ENCODE data around the gene FGD6.

FGD6 gene

DNA sequence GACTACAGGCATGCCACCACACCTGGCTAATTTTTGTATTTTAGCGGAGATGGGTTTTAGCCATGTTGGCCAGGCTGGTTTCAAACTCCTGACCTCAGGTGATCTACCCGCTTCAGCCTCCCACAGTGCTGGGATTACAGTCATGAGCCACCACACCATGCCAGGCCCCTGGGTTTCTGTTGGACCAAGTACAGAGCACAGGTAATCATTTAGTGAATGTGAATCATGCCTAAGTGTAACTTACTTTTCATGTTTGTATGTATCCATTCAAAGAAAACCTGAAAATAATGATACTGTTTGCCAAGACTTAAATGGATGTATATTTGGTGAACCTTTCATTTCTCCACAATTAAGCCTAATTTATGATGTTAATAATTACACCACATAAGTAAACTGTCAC, 65.9 kb downstream of the FGD6 start:
- Histone ChIP-seq H3K79me2 (no peaks in the 10 kb centered on the region), H2AFZ (no peak overlapping the region), H3K4me3 (ENCODE audit: low read depth, low read length) (no peak overlapping the region), H3K27me3 (ENCODE audit: control insufficient read depth, insufficient read depth, low read length) (no peaks in the 10 kb centered on the region), H3K9ac (no peak overlapping the region), H3K9me3 (ENCODE audit: control insufficient read depth, low read length) (no peaks in the 10 kb centered on the region), H3K4me2 (ENCODE audit: low read length) (no peak overlapping the region), H3K27ac (no peak overlapping the region), H3K4me1 (no peaks in the 10 kb centered on the region), H3K36me3 (ENCODE audit: control insufficient read depth, insufficient read depth, low read length) (no peaks in the 10 kb centered on the region)
- TF ChIP-seq, protein P1, sequence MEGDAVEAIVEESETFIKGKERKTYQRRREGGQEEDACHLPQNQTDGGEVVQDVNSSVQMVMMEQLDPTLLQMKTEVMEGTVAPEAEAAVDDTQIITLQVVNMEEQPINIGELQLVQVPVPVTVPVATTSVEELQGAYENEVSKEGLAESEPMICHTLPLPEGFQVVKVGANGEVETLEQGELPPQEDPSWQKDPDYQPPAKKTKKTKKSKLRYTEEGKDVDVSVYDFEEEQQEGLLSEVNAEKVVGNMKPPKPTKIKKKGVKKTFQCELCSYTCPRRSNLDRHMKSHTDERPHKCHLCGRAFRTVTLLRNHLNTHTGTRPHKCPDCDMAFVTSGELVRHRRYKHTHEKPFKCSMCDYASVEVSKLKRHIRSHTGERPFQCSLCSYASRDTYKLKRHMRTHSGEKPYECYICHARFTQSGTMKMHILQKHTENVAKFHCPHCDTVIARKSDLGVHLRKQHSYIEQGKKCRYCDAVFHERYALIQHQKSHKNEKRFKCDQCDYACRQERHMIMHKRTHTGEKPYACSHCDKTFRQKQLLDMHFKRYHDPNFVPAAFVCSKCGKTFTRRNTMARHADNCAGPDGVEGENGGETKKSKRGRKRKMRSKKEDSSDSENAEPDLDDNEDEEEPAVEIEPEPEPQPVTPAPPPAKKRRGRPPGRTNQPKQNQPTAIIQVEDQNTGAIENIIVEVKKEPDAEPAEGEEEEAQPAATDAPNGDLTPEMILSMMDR (IDR thresholded peaks at IDR 0.05) = no peak

DNA sequence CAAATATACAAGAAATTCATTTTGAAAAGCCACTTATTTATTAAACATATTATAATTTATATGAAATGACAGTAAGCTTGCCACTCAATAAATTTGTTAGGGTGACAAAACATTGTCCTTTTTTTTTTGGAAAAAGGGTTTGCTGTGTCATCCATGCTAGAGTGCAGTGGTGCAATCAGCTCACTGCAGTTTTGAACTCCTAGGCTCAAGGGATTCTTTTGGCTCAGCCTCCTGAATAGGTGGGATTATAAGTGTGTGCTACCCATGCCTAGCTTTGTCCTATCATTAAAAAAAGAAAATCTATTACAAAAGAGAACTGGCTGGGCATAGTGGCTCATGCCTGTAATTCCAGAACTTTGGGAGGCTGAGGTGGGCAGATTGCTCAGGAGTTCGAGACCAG, 66.8 kb downstream of the FGD6 start:
- no peak overlapping the region for H3K9ac ChIP-seq
- H3K9me3 ChIP-seq (ENCODE audit: control insufficient read depth, low read length) = no peaks in the 10 kb centered on the region
- H3K27ac ChIP-seq = no peak overlapping the region
- H3K4me2 ChIP-seq (ENCODE audit: low read length) = no peak overlapping the region
- no peaks in the 10 kb centered on the region for H3K79me2 ChIP-seq
- no peak overlapping the region for H3K4me3 ChIP-seq (ENCODE audit: low read depth, low read length)
- TF ChIP-seq, protein P1 (IDR thresholded peaks at IDR 0.05) = no peak
- no peak overlapping the region for H2AFZ ChIP-seq
- no peaks in the 10 kb centered on the region for H3K27me3 ChIP-seq (ENCODE audit: control insufficient read depth, insufficient read depth, low read length)
- H3K4me1 ChIP-seq = no peaks in the 10 kb centered on the region
- no peaks in the 10 kb centered on the region for H3K36me3 ChIP-seq (ENCODE audit: control insufficient read depth, insufficient read depth, low read length)

DNA sequence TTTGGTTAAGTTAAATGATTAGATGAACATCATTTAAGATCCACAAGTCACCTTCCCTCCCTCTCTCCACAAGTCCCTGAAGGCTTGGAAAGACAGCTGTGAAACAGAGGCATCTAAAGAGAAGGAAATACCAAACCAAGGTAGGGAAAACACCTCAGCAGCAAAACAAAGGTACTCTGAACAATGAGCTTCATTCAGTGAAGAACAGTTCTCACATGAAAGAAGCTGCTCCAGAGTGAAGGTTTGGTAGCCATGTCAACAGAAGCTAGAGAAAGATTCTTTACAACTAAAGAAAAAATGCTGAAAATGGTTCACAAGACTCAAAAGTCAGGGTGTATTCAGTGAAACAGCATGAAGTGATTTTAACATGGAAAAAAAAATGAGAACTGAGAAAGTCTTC, 69.4 kb downstream of the FGD6 start:
- no peaks in the 10 kb centered on the region for H3K79me2 ChIP-seq
- H3K4me3 ChIP-seq (ENCODE audit: low read depth, low read length) = no peak overlapping the region
- H3K4me2 ChIP-seq (ENCODE audit: low read length) = no peak overlapping the region
- no peaks in the 10 kb centered on the region for H3K27me3 ChIP-seq (ENCODE audit: control insufficient read depth, insufficient read depth, low read length)
- TF ChIP-seq, protein P1 (IDR thresholded peaks at IDR 0.05) = no peak
- H3K9me3 ChIP-seq (ENCODE audit: control insufficient read depth, low read length) = no peaks in the 10 kb centered on the region
- H2AFZ ChIP-seq = no peak overlapping the region
- H3K27ac ChIP-seq = no peak overlapping the region
- H3K36me3 ChIP-seq (ENCODE audit: control insufficient read depth, insufficient read depth, low read length) = no peaks in the 10 kb centered on the region
- H3K4me1 ChIP-seq = no peaks in the 10 kb centered on the region
- no peak overlapping the region for H3K9ac ChIP-seq

DNA sequence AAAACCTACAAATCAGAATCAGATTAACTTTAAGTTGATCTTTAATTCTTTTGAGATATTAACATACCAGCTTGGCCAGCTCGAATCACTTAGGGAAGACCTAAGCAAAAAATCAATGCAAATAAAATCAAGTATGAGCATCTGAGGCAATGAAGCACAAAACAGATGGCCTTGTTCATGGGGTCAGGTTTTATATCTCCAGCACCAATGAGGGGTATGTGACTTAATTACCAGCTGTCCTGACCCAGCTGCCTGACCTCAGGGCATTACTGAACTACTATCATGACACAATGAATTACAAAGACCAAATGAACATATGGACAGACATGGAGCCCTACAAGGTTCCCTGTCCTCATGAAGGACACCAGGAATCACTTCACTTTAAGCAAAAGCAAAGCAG, 70.5 kb downstream of the FGD6 start:
- Histone ChIP-seq H3K36me3 (ENCODE audit: control insufficient read depth, insufficient read depth, low read length) (no peaks in the 10 kb centered on the region), H3K9ac (no peak overlapping the region), H3K27ac (no peak overlapping the region), H3K27me3 (ENCODE audit: control insufficient read depth, insufficient read depth, low read length) (no peaks in the 10 kb centered on the region), H3K4me2 (ENCODE audit: low read length) (no peak overlapping the region), H3K79me2 (no peaks in the 10 kb centered on the region), H3K4me1 (no peaks in the 10 kb centered on the region), H3K4me3 (ENCODE audit: low read depth, low read length) (no peak overlapping the region), H3K9me3 (ENCODE audit: control insufficient read depth, low read length) (no peaks in the 10 kb centered on the region), H2AFZ (no peak overlapping the region)
- TF ChIP-seq, protein P1 (IDR thresholded peaks at IDR 0.05) = no peak

DNA sequence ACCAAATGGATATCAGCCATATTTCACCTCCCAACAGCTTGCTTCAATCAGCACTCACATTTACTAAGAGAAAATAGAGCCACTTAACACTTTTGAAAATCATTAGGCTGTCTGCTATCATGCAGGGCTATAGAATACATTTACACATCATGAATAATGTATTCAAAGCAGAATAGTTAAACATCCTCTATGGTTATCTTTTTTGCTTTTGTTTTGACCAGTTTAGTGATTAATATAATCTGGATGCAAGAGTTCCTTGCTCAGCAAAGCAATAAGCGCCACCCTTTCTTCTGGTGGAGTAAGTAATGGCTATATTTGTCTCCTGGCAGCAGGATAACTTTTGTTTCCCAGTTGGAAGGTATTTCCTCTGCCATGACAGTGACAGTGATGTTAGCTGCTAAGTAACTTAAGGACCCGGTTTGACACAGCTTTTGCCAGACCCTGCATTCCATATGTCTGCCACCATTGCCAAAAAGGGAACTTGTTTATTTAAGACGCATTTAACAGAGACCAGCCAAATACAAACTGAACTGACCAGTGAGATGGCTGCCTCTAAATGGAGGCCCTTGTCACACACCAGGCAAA, 73.6 kb downstream of the FGD6 start:
- H3K27ac ChIP-seq = no peak overlapping the region
- H3K9me3 ChIP-seq (ENCODE audit: control insufficient read depth, low read length) = no peaks in the 10 kb centered on the region
- H3K36me3 ChIP-seq (ENCODE audit: control insufficient read depth, insufficient read depth, low read length) = no peaks in the 10 kb centered on the region
- H3K79me2 ChIP-seq = no peaks in the 10 kb centered on the region
- TF ChIP-seq, protein P1 (IDR thresholded peaks at IDR 0.05) = no peak
- H3K4me1 ChIP-seq = no peaks in the 10 kb centered on the region
- no peaks in the 10 kb centered on the region for H3K27me3 ChIP-seq (ENCODE audit: control insufficient read depth, insufficient read depth, low read length)
- no peak overlapping the region for H3K9ac ChIP-seq
- H3K4me3 ChIP-seq (ENCODE audit: low read depth, low read length) = no peak overlapping the region
- H2AFZ ChIP-seq = peak overlapping the region; percentile 1
- no peak overlapping the region for H3K4me2 ChIP-seq (ENCODE audit: low read length)

Measured in parathyroid adenoma (tissue), 2 donors.